Activated CD4-positive, CD25-positive, alpha-beta regulatory T cell treated with anti-CD3 and anti-CD28 coated beads, Interleukin-2, amount 50 U/mL, for 16 hours (primary cell): ENCODE data around the gene POLDIP2.

Experiments used
- DNase-seq: peaks from one replicate; pipeline ENCODE4 v3.0.0-alpha.2; 2020; ENCODE audit warnings: low read depth, low spot score

Gene POLDIP2, protein sequence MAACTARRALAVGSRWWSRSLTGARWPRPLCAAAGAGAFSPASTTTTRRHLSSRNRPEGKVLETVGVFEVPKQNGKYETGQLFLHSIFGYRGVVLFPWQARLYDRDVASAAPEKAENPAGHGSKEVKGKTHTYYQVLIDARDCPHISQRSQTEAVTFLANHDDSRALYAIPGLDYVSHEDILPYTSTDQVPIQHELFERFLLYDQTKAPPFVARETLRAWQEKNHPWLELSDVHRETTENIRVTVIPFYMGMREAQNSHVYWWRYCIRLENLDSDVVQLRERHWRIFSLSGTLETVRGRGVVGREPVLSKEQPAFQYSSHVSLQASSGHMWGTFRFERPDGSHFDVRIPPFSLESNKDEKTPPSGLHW

DNA sequence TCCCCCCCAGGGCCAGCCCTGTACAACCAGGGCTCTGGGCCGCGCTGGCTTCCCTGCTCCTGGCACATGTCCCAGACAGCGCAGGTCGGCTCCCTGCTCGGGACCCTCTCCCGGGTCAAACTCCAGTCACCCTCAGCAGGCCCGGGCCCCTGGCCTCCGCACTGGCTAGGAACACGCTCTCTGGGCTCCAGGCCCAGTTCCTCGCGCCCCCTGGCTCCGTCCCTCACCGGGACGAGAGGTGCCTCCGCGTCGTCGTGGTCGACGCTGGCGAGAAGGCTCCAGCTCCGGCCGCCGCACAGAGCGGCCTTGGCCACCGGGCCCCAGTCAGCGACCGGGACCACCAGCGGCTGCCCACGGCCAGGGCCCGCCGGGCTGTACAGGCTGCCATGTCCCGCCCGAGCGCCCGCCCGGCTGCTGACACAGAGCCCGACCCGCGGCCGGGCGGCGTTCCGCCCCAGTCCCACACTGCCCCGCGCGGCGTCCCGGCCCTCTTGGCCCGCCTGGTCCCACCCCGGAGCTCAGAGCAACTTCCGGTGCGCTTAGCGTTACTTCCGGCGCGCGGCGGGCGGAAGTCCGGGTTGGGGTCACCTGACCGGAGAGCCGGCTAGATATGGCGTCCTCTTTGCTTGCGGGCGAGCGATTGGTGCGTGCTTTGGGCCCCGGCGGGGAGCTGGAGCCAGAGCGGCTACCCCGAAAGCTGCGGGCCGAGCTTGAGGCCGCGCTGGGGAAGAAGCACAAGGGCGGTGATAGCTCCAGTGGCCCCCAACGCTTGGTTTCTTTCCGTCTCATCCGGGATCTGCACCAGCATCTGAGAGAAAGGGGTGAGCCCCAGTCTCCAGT lies at the start of gene POLDIP2:
Gene POLDIP2 (minus strand): TSS at position 467 of the 840 bp plus-strand sequence. CDS start 79 bp downstream, at position 388.
- DNase-seq: peak; percentile 95

DNA sequence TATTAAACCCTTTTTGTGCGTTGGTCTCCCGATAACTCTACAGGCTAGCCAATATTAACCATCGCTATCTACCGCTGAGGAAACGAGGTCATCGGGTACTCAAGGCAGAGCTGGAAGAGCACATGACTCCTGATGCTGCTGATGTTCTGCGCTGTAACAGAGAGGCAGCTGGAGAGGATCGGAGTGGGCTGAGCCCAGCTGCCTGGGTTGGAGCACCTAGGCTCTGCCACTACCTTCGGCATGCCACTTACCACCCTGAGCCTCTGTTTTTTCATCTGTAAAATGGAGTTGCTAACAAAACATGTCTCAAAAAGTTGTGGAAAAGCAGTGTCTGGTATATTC lies 49.1 kb upstream of the POLDIP2 start:
- no peak for DNase-seq

DNA sequence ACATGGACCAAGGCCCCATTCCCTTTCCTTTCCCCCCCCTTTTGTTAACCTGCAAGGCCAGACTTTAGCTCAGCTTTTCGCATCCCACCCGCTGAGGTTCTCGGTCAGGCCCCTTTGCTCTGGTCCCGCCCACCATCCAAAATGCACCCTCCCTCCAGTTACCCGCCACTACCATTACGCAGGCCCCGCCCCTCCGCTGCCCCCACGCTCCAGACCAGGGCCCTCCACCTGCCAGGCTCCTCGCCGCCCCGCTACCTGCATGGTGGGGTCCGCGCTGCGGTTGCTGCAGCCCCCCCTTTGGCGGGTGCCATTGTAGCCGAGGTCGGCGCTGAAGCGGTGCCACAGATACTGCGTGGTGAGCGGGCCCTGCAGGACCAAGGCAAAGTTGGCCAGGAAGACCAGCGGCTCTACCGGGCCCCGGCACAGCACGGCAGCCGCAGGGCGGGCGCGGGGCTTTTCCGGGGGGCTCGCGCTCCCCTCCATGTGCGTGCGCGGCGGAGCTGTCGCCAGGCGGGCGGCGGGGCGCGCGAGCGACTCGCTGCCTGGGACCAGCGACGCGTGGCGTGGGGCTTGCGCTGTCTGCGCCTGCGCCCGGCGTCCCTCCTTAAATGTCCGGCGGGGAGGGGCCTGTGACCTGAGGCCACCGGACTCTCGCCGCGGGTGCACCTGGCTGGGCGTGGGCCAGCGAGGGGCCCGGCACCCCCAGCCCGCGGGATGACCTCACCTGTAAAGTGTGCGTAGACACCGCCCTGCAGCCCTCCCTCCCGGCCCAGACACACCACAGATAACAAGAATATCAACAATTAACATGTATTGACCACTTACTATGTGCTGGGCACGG lies 48.5 kb upstream of the POLDIP2 start, which contains the start of gene SLC46A1:
Gene SLC46A1 (minus strand): TSS at position 581 of the 841 bp plus-strand sequence. CDS start 98 bp downstream, at position 483.
- DNase-seq: no peak

DNA sequence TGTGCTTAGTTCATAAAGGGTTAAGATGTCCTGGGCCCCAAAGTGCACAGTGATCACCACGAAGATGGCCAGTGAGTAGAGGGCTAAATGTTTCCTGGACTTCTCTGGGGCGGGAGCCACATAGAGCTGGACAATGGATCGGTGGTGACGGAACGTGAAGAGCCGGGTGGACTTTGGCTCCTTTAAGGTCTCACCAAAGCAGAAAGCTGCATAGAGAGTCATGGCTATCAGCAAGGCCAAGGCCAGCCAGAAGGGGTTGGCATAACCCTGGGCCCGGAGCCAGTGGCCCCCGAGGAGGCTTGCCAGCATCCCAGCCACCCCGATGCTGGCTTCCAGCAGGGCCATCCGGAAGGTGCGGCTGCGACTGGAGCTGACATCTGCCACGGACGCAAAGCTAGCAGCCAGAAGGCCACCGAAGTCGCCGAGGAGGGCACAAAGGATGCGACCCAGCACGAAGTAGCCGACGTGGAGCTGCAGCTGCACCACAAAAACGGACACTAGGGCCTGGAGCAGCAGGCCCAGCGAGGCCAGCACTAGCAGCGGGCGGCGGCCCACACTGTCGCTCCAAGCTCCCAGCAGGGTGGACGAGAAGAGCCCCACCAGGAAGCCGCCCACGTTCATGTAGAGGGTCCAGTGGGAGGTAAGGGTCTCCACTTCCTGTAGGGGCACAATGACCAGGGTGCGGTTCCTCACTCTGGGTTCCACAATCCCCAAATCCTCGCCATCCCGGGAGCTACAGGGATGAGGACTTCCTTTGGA lies 47.7 kb upstream of the POLDIP2 start:
- no peak for DNase-seq

DNA sequence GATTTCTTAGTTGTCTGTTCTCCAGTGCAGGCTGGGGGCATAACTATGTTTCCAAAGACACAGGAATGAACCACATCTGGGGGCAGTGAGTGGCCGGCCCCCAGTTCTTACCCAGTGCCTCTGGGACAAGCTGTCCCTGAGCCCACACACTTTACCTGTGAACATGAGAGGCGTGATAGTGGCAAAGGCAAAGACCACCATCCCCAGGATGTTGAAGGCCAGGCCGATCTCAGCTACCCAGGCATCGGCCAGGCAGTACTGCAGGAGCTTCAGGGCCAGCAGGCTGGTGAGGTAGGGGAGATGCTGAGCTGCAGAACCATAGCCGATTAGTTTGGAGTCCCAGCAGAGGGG lies 47.1 kb upstream of the POLDIP2 start:
- DNase-seq: no peak

DNA sequence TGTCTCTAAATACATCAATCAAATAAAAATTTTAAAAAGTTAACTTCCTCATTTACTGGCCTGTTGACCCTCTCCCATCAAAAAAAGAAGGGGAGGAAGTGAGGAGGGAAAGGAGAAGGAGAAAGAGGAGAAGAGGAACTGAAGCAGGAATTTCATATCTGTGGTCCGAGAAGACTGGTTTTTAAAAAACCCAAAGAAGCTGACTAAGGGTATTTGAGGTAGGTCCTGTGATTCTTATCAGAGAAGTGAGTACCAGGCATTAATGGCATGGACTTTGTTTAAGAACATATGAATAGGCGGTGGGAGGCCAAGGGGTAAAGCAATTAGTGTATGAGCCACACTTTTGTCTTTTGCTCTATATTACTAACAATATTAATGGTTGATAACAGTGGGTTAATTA lies 46.7 kb upstream of the POLDIP2 start:
- DNase-seq: no peak

DNA sequence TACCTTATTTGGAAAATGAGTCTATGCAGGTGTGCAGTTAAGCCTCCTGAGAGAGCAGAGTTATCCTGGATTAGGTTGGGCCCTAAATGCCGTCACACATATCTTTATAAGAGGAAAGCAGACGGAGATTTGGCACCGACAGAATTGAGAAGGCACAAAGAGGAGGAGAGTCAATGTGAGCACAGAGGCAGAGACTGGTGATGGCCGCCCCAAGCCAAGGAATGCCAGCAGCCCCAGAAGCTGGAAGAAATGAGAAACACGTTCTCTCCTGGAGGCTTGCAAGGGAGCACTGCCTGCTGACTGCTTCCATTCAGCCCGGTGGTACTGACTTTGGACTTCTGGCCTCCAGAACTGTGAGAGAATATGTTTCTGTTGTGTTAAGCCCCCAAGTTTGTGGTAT lies 45.5 kb upstream of the POLDIP2 start:
- no peak for DNase-seq

DNA sequence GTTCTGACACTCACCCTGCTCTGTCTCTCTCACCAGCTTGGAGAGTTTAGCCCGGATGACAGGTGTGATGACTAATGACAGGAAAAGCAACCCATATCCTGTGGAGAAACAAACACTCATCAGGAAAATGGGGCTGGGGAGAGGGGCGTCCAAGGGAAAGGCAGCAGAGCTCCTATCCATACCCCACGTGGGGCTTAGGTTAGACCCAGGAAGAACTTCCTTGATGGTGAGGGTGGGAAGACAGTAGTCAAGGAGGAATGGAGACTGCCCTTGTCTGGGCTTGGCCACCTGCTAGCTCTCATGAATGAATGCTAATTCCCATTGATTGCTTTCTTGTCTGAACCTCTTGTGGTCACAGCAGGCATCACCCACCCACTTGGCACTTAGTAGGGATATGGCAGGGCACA lies 44.9 kb upstream of the POLDIP2 start:
- no peak for DNase-seq

DNA sequence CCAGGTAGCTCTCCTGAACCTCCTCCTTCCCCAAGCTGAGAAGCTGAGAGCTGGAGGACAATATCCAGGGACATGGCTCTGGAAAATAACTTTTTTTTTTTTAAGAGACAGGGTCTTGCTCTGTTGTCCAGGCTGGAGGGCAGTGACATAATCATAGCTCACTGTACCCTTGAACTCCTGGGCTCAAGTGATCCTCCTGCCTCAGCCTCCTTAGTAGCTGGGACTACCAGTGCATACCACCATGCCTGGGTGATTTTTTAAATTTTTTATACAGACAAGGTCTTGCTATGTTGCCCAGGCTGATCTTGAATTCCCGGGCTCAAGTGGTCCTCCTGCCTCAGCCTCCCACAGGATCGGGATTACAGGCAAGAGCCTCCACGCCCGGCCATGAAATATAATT lies 42.5 kb upstream of the POLDIP2 start:
- no peak for DNase-seq

DNA sequence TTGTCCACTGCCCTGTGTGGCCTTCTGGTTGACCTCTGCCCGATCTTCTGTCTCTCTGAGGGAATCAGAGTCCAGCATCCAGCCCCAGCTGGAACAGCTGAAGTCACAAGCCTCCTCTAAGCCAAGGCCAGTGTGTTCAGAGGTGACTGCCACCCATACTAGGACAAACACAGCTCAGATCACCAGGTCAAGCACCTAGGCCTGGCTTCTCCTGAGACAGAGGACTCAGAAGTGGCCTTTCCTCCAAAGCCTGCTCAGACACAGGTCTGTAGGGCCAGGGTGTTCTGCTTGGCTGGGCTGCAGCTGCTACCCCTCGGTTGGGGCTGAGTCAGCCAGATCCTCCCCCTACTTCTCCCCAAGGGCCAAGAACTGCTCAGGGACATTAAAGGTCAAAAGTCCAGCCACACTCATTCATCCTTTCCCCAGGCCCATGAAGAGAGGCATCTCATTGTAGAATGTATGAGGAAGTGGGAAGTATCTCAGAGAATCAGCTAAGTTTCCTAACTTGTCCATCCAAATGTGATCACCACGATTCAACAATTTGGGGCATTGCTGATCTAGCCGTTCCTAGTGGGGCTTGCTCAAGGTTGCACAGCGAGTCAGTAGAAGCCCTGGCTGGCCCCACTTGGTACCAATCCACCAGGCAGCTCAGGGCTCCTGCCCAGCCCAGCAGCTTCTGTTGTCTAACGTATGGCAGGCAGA lies 41.1 kb upstream of the POLDIP2 start:
- DNase-seq: no peak

DNA sequence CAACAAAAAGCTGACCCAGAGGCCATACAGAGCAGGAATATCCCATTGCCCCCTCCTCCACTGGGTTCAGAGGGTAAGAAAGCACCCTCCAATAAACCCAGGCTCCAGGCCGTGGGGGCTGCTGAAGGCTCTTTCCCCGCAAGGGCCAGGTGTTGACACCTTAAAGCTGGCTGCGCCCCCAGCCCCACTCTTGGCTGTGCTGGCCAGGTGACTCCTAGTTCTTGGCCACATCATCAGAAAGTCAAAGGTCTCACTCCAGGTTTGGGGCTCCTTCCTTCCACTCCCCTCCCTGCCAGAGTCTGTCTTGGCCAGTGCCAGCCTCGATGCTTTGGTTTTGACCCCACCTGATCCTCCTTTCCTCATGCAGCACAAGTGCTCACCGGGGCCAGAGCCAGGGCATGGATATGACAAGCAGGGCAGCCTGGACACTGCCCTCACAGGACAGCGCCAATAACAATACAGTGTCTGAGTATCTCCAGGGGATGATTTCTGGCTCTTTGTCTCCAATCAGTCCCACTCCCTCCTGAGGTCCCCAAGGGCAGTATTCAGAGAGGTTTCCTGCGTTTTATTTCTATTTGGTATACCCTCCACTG lies 40.5 kb upstream of the POLDIP2 start:
- no peak for DNase-seq

DNA sequence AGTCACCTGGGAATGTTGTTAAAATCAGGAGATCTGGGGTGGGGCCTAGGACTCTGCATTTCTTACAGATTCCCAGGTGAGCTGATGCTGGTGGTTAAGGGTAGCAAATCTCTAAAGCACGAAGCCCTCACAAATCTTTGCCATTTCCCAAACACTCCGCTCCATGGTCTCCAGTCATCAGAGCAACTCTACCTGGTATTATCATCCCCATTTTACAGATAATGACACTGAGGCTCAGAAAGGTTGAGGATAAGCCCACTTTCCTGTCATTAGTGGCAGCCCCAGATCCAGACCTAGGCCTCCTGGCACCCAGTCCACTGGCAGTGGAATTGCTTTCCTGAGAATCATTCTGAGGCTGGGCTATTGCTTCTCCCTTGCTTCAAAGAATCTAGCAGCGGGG lies 39.9 kb upstream of the POLDIP2 start:
- no peak for DNase-seq

DNA sequence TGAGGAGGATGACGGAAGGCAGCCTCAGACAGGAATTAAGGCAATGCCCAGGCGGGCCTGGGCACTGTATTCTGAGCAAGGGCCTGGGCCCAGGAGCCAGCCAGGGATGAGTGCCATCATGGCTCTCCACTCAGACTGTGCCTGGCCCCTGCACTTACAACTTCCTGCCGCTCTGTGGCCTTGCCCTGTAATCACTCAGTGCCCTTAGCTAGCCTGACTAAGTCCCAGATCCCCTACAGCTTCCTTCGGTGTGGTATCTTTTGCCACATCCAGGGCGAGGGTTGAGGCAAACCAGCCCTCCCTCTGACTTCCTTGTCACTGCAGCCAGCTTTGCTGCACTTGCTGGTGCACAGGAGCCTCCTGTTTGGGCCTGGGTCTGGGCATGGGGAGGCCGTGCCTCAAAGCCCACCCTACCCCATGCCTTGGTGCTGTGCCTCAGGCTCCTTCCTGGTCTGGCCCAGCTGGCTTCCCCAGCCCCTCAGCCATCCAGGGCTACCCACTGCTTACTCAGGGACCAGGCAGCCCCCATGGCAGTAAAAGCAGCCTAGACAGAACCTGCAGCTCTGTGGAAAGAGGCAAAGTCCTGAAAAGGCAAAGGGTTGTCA lies 39.4 kb upstream of the POLDIP2 start:
- no peak for DNase-seq

DNA sequence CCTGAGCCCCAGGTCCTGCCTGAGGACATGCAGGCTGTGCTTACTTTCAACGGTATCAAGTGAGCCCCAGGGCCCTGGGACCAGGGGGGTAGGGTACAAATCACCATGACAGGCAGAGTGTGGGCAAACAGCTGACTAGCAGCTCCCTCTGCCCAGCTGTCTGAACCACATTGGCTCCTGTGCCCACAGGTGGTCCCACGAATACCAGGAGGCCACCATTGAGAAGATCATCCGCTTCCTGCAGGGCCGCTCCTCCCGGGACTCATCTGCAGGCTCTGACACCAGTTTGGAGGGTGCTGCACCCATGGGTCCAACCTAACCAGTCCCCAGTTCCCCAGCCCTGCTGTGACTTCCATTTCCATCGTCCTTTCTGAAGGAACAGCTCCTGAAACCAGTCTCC lies 38.6 kb upstream of the POLDIP2 start:
- no peak for DNase-seq

DNA sequence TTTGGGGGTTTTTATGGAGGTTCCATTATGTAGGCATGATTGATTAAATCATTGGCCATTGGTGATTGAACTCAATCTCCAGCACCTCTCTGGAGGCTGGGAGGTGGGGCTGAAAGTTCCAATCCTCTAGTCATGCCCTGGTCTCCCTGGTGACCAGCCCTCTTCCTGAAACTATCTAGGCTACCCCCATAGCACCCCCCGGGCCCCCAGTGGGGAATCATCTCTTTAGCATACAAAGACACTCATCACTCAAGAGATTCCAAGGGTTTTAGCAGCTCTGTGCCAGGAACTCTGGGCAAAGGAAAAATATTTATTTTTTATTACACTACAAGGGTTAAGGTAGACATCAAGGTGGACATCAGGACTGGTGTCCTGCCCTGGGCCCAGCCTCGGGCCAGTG lies 38.1 kb upstream of the POLDIP2 start:
- DNase-seq: no peak

DNA sequence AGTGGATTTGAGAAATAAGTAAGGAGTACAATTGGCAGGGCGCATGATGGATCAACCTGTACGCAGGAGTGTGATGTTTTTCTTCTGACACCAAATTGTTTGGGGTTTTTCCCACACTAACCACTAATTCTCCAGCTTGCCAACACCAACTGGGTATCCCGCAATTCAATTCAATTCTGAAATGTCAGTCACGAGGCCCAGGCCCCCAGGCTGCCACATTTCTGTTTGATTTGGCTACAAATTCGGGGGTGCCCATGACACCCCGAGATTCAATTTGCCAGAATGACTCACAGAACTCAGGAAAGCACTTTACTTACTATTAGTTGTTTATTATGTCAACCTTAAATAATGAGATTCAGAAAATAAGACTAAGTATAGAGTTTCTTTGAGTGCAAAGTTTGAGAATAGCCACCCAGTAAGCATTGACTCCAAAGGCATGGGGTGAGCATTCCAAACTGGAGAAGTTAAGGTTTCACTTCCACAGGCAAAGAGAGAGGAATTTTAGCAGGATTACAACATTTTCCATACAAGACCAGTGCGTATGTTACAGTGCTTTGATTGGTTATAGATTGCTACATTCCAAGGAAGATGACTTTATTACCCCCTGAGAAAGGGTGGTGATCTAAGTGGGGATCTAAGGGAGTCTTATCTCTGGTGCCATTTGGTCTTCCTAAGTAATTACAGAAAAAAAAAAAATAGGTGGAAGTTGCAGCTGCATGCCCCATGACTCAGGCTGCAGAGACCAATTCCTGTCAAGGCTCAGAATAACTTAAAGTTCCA lies 37.2 kb upstream of the POLDIP2 start:
- DNase-seq: no peak

DNA sequence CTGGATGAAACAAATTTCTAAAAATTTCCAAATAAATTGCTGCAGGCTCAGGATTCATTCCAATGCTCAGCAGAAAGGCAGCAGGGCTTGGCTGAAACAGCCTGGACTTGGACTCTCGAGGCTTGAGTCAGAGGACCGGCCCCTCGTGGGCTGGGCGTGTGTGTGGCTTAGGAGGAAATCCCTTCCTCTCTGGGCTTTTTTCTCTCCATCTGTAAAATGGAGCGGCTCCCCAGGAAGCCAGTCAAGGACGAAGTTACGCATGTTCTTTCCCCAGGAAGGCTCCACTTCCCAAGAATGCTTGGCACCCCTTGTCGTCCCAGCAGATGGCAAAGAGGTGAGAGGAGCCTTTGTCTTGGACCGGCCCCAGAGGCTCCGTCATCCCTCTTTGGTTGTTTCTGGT lies 35.2 kb upstream of the POLDIP2 start:
- DNase-seq: no peak

DNA sequence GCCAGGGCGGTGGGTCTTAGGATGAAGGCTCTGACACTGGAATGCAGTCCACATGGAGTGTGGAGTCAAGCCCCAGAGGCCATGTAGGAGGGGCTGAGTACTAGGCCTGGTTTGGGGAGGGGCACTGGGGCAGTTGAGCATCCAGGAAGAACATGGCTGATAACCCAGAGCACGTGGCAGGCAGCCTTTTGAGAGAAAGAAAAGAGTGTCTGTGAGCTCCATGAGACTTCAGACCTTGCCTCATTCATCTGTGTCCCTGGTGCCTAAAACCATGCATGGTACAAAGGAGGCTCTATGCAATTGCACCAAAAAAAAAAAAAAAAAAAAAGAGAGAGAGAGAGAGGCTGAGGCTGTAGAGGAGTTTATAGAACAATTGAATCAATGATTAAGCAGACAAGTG lies 34.1 kb upstream of the POLDIP2 start:
- DNase-seq: no peak

DNA sequence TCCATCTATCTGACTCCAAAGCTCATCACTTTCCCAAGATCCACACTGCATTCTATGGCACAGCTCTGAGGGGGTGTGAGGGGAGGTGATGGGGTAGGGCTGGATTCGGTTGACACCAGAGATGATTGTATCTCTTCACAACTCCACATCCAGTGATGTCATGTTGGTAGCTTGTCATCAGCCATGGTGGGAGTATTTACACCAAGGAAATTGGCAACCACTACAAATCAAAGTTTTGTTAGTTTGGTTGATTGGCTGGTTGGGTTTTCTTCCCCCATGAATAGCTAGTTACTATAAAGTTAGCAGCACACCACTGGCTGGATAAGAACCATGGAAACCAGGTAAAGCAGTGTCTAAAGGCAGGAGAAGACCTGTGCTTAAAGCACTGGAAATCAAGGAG lies 33.7 kb upstream of the POLDIP2 start:
- no peak for DNase-seq
